ENCODE data around the gene JMJD1C.
A peak's percentile ranks its signal among the peaks of the same experiment; 100 is the strongest.

The JMJD1C gene

DNA sequence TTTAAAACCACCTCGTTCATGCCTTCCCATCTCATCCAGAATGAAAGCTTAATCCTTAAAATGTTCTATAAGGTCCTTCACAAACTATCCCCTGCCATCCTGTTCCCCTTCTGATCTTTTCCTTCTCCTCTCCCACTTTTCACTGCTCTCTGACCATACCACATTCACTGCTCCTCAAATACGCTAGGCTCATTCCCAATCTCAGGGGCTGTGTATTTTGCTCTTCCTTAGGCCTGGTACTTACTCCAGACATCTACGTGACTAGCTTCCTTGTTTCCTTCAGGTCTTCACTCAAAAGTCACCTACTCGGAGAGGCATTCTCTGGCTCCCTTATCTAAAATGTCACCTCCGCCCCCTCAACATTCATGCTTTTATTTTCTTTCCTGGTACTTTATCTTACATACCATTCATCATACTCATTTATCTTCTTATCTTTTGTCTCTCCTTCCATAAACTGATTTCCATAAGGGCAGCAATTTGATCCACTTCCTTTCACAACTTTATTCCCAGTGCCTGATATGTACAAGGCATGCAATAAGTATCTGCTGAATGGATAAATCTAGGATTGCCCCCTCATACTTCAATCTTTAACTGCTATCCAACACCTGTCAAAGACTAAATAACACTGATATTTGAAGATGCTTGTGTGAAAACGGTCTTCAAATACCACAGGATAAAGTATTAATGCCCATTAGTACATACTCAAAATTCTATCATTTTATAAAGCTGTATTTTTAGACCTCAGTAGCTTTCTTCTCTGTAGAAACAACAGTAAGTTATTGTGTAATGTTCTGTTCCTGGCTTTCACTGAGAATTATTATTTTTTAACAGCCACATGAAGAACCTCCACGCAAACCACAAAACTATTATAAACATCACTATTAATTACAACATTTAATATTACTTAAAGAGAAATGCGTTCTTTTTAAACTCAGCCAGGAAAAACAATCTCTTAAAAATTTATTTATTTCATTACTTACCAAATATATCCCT is 27.0 kb downstream of the JMJD1C start (continued):
- TF ChIP-seq ZIC2 (tag by site-specific recombination; IDR thresholded peaks at IDR 0.05) (no peak), ZNF664 (tag by site-specific recombination; IDR thresholded peaks at IDR 0.05) (no peak), ZNF132 (tag by site-specific recombination; IDR thresholded peaks at IDR 0.05; ENCODE audit: borderline replicate concordance) (no peak), ZNF248 (tag by site-specific recombination; IDR thresholded peaks at IDR 0.05) (no peak), ZFP69B (tag by site-specific recombination; IDR thresholded peaks at IDR 0.05) (0 out of 2 replicates have a peak, but pooled peaks have one; percentile 34), SP2 (tag by site-specific recombination; IDR thresholded peaks at IDR 0.05) (no peak), RBAK (tag by site-specific recombination; IDR thresholded peaks at IDR 0.05) (no peak), ZNF768 (tag by site-specific recombination; IDR thresholded peaks at IDR 0.05) (no peak), ZNF311 (tag by site-specific recombination; IDR thresholded peaks at IDR 0.05; ENCODE audit: borderline replicate concordance) (no peak), FEZF1 (tag by site-specific recombination; IDR thresholded peaks at IDR 0.05) (peak; percentile 70), MYNN (tag by site-specific recombination; IDR thresholded peaks at IDR 0.05; ENCODE audit: borderline replicate concordance) (peak; percentile 84; the same call in 1 of the 2 replicates), ZFHX2 (tag by site-specific recombination; conservative IDR thresholded peaks at IDR 0.05) (peak; percentile 88), ZNF843 (tag by site-specific recombination; IDR thresholded peaks at IDR 0.05) (peak; percentile 93), ZNF112 (tag by site-specific recombination; IDR thresholded peaks at IDR 0.05) (no peak), KLF1 (tag by site-specific recombination; IDR thresholded peaks at IDR 0.05) (0 out of 2 replicates have a peak, but pooled peaks have one; percentile 17), GFI1B (tag by site-specific recombination; IDR thresholded peaks at IDR 0.05) (no peak), ZNF521 (tag by site-specific recombination; IDR thresholded peaks at IDR 0.05) (no peak), ZNF660 (tag by site-specific recombination; IDR thresholded peaks at IDR 0.05) (no peak), ZNF394 (tag by site-specific recombination; IDR thresholded peaks at IDR 0.05; ENCODE audit: borderline replicate concordance) (no peak)
- TF ChIP-seq, protein P1, sequence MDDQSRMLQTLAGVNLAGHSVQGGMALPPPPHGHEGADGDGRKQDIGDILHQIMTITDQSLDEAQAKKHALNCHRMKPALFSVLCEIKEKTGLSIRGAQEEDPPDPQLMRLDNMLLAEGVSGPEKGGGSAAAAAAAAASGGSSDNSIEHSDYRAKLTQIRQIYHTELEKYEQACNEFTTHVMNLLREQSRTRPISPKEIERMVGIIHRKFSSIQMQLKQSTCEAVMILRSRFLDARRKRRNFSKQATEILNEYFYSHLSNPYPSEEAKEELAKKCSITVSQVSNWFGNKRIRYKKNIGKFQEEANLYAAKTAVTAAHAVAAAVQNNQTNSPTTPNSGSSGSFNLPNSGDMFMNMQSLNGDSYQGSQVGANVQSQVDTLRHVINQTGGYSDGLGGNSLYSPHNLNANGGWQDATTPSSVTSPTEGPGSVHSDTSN (CRISPR knock-in tag; IDR thresholded peaks at IDR 0.05): no peak
- TF ChIP-seq, protein P2, sequence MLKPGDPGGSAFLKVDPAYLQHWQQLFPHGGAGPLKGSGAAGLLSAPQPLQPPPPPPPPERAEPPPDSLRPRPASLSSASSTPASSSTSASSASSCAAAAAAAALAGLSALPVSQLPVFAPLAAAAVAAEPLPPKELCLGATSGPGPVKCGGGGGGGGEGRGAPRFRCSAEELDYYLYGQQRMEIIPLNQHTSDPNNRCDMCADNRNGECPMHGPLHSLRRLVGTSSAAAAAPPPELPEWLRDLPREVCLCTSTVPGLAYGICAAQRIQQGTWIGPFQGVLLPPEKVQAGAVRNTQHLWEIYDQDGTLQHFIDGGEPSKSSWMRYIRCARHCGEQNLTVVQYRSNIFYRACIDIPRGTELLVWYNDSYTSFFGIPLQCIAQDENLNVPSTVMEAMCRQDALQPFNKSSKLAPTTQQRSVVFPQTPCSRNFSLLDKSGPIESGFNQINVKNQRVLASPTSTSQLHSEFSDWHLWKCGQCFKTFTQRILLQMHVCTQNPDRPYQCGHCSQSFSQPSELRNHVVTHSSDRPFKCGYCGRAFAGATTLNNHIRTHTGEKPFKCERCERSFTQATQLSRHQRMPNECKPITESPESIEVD (tag by site-specific recombination; IDR thresholded peaks at IDR 0.05): peak; percentile 73
- TF ChIP-seq, protein P3, sequence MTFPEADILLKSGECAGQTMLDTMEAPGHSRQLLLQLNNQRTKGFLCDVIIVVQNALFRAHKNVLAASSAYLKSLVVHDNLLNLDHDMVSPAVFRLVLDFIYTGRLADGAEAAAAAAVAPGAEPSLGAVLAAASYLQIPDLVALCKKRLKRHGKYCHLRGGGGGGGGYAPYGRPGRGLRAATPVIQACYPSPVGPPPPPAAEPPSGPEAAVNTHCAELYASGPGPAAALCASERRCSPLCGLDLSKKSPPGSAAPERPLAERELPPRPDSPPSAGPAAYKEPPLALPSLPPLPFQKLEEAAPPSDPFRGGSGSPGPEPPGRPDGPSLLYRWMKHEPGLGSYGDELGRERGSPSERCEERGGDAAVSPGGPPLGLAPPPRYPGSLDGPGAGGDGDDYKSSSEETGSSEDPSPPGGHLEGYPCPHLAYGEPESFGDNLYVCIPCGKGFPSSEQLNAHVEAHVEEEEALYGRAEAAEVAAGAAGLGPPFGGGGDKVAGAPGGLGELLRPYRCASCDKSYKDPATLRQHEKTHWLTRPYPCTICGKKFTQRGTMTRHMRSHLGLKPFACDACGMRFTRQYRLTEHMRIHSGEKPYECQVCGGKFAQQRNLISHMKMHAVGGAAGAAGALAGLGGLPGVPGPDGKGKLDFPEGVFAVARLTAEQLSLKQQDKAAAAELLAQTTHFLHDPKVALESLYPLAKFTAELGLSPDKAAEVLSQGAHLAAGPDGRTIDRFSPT (tag by site-specific recombination; IDR thresholded peaks at IDR 0.05): no peak
- TF ChIP-seq, protein P4, sequence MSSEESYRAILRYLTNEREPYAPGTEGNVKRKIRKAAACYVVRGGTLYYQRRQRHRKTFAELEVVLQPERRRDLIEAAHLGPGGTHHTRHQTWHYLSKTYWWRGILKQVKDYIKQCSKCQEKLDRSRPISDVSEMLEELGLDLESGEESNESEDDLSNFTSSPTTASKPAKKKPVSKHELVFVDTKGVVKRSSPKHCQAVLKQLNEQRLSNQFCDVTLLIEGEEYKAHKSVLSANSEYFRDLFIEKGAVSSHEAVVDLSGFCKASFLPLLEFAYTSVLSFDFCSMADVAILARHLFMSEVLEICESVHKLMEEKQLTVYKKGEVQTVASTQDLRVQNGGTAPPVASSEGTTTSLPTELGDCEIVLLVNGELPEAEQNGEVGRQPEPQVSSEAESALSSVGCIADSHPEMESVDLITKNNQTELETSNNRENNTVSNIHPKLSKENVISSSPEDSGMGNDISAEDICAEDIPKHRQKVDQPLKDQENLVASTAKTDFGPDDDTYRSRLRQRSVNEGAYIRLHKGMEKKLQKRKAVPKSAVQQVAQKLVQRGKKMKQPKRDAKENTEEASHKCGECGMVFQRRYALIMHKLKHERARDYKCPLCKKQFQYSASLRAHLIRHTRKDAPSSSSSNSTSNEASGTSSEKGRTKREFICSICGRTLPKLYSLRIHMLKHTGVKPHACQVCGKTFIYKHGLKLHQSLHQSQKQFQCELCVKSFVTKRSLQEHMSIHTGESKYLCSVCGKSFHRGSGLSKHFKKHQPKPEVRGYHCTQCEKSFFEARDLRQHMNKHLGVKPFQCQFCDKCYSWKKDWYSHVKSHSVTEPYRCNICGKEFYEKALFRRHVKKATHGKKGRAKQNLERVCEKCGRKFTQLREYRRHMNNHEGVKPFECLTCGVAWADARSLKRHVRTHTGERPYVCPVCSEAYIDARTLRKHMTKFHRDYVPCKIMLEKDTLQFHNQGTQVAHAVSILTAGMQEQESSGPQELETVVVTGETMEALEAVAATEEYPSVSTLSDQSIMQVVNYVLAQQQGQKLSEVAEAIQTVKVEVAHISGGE (tag by site-specific recombination; conservative IDR thresholded peaks at IDR 0.05; ENCODE audit: low read depth): no peak
- TF ChIP-seq, protein P5, sequence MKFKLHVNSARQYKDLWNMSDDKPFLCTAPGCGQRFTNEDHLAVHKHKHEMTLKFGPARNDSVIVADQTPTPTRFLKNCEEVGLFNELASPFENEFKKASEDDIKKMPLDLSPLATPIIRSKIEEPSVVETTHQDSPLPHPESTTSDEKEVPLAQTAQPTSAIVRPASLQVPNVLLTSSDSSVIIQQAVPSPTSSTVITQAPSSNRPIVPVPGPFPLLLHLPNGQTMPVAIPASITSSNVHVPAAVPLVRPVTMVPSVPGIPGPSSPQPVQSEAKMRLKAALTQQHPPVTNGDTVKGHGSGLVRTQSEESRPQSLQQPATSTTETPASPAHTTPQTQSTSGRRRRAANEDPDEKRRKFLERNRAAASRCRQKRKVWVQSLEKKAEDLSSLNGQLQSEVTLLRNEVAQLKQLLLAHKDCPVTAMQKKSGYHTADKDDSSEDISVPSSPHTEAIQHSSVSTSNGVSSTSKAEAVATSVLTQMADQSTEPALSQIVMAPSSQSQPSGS (tag by site-specific recombination; IDR thresholded peaks at IDR 0.05; ENCODE audit: low read depth): no peak
- TF ChIP-seq, protein P6, sequence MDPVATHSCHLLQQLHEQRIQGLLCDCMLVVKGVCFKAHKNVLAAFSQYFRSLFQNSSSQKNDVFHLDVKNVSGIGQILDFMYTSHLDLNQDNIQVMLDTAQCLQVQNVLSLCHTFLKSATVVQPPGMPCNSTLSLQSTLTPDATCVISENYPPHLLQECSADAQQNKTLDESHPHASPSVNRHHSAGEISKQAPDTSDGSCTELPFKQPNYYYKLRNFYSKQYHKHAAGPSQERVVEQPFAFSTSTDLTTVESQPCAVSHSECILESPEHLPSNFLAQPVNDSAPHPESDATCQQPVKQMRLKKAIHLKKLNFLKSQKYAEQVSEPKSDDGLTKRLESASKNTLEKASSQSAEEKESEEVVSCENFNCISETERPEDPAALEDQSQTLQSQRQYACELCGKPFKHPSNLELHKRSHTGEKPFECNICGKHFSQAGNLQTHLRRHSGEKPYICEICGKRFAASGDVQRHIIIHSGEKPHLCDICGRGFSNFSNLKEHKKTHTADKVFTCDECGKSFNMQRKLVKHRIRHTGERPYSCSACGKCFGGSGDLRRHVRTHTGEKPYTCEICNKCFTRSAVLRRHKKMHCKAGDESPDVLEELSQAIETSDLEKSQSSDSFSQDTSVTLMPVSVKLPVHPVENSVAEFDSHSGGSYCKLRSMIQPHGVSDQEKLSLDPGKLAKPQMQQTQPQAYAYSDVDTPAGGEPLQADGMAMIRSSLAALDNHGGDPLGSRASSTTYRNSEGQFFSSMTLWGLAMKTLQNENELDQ (tag by site-specific recombination; IDR thresholded peaks at IDR 0.05; ENCODE audit: low read depth): no peak

Data from HEK293 (cell line).